GM18499 (cell line): ENCODE results near the gene DCTN4.
"Not testable (repeated sequence)": the region's sequence is repeated elsewhere in the genome, so short reads cannot be mapped to it uniquely, and the experiment has no call there.

Experiments used
- ATAC-seq: cut with Tn5 transposase; IDR thresholded peaks from one replicate; pipeline ENCODE4 v1.9.1; 2021; ENCODE audit warnings: moderate number of reproducible peaks; ENCODE audit not compliant: insufficient read depth, unreplicated experiment

The DCTN4 gene

GRCh38 chr5:150778517-150779396, 19.9 kb upstream of the DCTN4 start, which contains the start of gene SMIM3:
SMIM3 (plus strand) TSS chr5:150778757; CDS start chr5:150795441, 16,684 bp downstream.
- ATAC-seq: no peak

DNA sequence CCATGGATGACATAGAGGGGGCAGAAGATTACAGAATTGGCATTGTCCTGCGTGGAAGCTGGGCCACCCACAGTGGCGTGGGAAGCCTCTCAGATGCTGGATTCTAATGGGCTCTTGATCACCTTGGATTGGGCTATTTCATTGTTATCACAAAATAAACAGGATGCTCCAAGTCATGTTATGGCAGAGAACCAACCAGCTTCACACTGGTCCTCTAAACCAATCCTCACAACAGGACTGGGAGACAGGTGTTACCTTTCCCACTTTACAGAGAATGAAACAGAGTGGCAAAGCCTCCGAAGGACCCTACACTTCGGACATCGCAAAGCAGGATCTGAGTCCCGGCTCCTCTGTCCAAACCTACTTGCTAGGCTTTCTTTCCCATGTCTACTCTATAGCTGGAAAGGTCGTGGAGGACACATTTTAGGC, 19.3 kb upstream of the DCTN4 start:
- ATAC-seq: no peak

DNA sequence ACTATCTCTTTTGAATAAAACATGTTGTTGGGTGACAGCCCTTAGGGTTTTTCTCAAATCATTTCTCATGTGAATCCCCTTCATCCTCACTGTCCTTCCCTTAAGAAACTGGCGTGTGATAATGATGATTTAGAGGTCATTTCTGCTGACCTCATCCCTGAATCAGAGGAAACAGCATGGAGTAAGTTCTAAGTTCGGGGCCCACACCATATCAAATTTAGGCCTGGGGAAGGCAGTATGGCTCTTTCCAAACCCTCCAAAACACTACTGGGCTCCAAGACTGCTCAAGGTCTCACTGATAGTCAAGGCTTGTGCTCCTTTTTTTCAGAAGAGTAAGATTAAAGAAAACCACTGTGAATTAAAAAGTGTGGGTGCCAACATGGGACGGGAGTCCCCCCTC, 18.9 kb upstream of the DCTN4 start:
- ATAC-seq: no peak

DNA sequence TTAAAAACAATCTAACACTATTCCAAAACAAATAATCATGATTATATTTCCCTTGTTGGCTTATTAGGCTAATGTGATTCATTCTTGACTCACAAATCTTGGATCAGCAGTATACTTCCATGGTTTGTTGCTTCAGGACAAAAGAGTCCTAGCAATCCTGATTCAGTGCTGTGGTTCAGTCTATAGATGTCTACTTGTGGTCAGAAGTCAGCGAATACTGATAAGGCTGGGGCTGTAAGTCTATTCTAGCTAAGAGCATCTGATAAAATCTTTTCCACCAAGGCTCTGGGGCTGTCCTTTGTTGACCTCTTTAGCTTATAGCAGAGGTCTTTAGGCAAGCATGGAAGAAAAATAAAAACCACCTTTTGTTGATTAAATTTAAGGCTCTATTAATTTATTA, 15.3 kb upstream of the DCTN4 start:
- no peak for ATAC-seq

DNA sequence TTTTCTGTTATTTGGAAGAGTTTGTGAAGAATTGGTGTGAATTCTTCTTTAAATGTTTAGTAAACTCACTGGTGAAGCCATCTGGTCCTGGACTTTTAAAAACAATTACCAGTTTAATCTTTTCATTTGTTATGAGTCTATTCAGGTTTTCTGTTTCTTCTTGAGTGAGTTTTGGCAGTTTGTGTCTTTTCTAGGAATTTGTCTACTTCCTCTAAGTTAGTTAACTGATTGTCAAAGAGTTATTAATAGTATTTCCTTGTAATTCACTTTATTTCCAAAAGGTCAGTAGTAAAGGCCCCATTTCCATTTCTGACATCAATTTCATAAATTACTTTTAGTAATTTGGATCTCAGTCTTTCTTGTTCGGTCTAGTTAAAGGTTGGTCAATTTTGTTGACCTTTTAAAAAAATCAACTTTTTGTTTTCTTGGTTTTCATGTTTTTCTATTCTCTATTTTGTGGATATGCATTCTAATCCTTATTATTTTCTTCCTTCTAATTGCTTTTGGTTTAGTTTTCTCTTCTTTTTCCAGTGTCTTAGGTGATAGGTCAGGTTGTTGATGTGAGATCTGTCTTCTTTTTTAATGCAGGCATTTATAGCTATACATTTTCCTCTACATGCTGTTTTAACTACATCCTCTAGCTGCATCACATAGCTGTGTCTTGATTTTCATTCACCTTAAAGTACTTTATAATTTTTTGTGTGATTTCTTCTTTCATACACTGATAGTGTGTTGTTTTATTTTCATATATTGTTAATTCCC, 12.4 kb upstream of the DCTN4 start:
- no peak for ATAC-seq

GRCh38 chr5:150766251-150766650, 7.4 kb upstream of the DCTN4 start:
- no peak for ATAC-seq

GRCh38 chr5:150765799-150766169, 7.0 kb upstream of the DCTN4 start:
- no peak for ATAC-seq

DNA sequence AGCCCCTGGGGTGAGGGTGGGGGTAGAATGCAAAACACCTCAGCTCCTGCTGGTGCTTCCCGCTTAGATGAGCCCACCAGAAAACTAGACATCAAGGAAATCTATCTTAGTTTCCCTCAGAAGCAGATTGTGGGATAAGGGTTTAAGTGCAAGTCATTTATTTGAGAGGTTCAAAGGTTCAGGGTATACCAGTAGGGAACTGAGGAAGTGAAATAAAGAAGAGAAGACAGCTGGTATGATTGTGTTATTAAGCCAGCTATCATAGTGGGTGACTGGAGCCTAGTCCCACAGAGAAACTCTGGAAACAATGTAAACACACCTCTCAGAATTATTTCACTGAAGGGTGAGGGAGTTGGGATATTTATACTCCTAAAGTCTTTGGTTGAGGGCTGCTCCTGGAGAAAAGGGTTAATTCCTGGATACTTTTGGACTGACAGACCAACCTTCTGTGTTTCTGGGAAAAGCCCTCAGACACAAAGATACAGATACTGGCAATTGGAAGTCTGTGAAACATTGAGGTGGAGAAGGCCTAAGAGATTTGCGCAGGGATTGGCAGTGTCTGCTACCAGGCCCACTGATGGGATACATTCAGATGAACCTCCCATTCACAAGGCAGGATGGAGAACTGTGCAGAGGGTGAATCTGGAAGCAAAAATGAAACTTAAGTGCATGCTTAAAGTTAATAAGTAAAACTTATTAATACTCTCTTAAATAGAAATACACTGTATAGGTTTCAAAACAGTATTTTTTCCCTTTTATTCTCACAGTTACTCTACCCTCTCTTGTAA, 6.4 kb upstream of the DCTN4 start:
- ATAC-seq: no peak

GRCh38 chr5:150764530-150764929, 5.7 kb upstream of the DCTN4 start:
- no peak for ATAC-seq

GRCh38 chr5:150763023-150763769, 4.4 kb upstream of the DCTN4 start:
- ATAC-seq: no peak

GRCh38 chr5:150762211-150762610, 3.4 kb upstream of the DCTN4 start:
- no peak for ATAC-seq

GRCh38 chr5:150759334-150759583, 442 bp upstream of the DCTN4 start:
- ATAC-seq: no peak

DNA sequence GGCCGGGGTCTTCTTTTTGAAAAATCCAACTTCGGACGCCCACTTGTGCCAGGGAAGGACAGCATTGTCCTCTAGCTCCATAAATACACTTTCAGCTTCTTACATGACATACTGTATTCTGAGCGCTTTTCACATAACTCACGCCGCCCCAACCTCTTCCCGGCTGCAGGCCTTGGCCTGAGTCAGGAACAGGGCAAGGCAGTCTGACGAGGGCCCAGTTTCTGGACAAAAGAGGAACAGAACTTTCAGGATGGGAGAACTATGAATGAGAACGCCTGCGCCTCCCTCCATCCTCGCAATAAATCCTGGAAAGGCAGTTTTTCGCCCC, 650 bp downstream of the DCTN4 start:
- ATAC-seq: no peak

- ATAC-seq: no peak
Observed at GRCh38 chr5:150757087-150757649, 1.6 kb downstream of the DCTN4 start.

GRCh38 chr5:150753863-150754262, 5.0 kb downstream of the DCTN4 start:
- ATAC-seq: no peak

- no peak for ATAC-seq
Observed at GRCh38 chr5:150753463-150753862, 5.4 kb downstream of the DCTN4 start.

GRCh38 chr5:150751096-150751891, 7.5 kb downstream of the DCTN4 start:
- ATAC-seq: no peak

GRCh38 chr5:150750469-150750868, 8.3 kb downstream of the DCTN4 start:
- ATAC-seq: no peak

GRCh38 chr5:150743142-150743488, 15.7 kb downstream of the DCTN4 start:
- not testable (repeated sequence) for ATAC-seq
